CD14-positive monocyte (primary cell): ENCODE measurements around the gene NGLY1. TPM values are rescaled to one million over a fixed set of nuclear protein-coding genes. Genes with fewer than 3 reads are reported as not detected.

Experiments used
- DNase-seq, 3 donors: peaks; one replicate each; pipeline ENCODE4 v3.0.0-alpha.2; 2011 to 2022
- H2AFZ ChIP-seq: 2 replicates; pipeline ENCODE4 v1.6.0; 2012; ENCODE audit warnings: mild to moderate bottlenecking, low read depth, low read length, inconsistent platforms; ENCODE audit not compliant: insufficient read depth, poor library complexity, severe bottlenecking
- H3K27ac ChIP-seq, 2 donors: 1 replicate in 1 of 2; 2 replicates in 1 of 2; pipeline ENCODE4 v1.5.1; 2012 to 2013; ENCODE audit warnings: low read length in 2 of 2, control low read depth in 1 of 2, inconsistent platforms in 1 of 2, low read depth in 1 of 2, mild to moderate bottlenecking in 1 of 2
- H3K27me3 ChIP-seq, 2 donors: one replicate each; pipeline versions ENCODE4 v1.6.0 to v1.6.1; 2011 to 2013; ENCODE audit warnings: low read length in 2 of 2; ENCODE audit not compliant: control insufficient read depth in 2 of 2, insufficient read depth in 2 of 2
- H3K36me3 ChIP-seq, 2 donors: replicated peaks in 1 of 2; 1 replicate in 1 of 2; 2 replicates in 1 of 2; pipeline versions ENCODE4 v1.5.1 to v1.6.1; 2012 to 2013; ENCODE audit warnings: low read length in 2 of 2, control low read depth in 1 of 2, inconsistent platforms in 1 of 2, mild to moderate bottlenecking in 1 of 2; ENCODE audit not compliant: insufficient read depth in 2 of 2, control insufficient read depth in 1 of 2
- H3K4me1 ChIP-seq, 2 donors: 1 replicate in 1 of 2; 2 replicates in 1 of 2; pipeline versions ENCODE4 v1.5.1 to v1.6.1; 2012 to 2013; ENCODE audit warnings: low read length in 2 of 2, control low read depth in 1 of 2, inconsistent platforms in 1 of 2, mild to moderate bottlenecking in 1 of 2, moderate library complexity in 1 of 2; ENCODE audit not compliant: insufficient read depth in 2 of 2, control insufficient read depth in 1 of 2
- H3K4me2 ChIP-seq: replicated peaks from 2 replicates; pipeline ENCODE3; 2012; ENCODE audit warnings: low read length, moderate library complexity, mild to moderate bottlenecking; ENCODE audit not compliant: poor library complexity, severe bottlenecking; ENCODE audit errors: extremely low read depth
- H3K4me3 ChIP-seq, 3 experiments: fragments of 200-600 bp in 1 of 3; sonication (generic) in 1 of 3; replicated peaks in 1 of 3; 1 replicate in 2 of 3; 2 replicates in 1 of 3; pipeline ENCODE4 v1.5.1; 2011 to 2013; ENCODE audit warnings: low read length in 3 of 3, mild to moderate bottlenecking in 3 of 3, control low read depth in 2 of 3, low read depth in 2 of 3, inconsistent platforms in 1 of 3, moderate library complexity in 1 of 3
- H3K79me2 ChIP-seq: 2 replicates; pipeline ENCODE4 v1.6.0; 2012; ENCODE audit warnings: mild to moderate bottlenecking, control low read depth, inconsistent platforms, low read length, moderate library complexity; ENCODE audit not compliant: insufficient read depth
- H3K9ac ChIP-seq: 2 replicates; pipeline ENCODE4 v1.6.0; 2017; ENCODE audit warnings: low read length, mild to moderate bottlenecking; ENCODE audit not compliant: insufficient read depth, poor library complexity, severe bottlenecking
- H3K9me3 ChIP-seq, 2 donors: replicated peaks in 1 of 2; 1 replicate in 1 of 2; 2 replicates in 1 of 2; pipeline versions ENCODE4 v1.5.1 to v1.6.1; 2012 to 2013; ENCODE audit warnings: low read length in 2 of 2, control low read depth in 1 of 2; ENCODE audit not compliant: control insufficient read depth in 1 of 2, insufficient read depth in 1 of 2
- H4K20me1 ChIP-seq: 2 replicates; pipeline ENCODE4 v1.6.0; 2012; ENCODE audit warnings: mild to moderate bottlenecking, low read length, control low read depth, moderate library complexity; ENCODE audit not compliant: insufficient read depth
- H3K27ac Mint-ChIP-seq, 7 donors: one replicate each; pipeline ENCODE4 v1.8.0; 2020; ENCODE audit warnings: mild to moderate bottlenecking in 7 of 7, mixed read lengths in 7 of 7, moderate library complexity in 6 of 7, inconsistent platforms in 2 of 7
- H3K27me3 Mint-ChIP-seq, 3 donors: one replicate each; pipeline ENCODE4 v1.8.0; 2021 to 2022; ENCODE audit warnings: low read depth in 3 of 3, mild to moderate bottlenecking in 3 of 3, mixed read lengths in 3 of 3, moderate library complexity in 3 of 3, inconsistent platforms in 1 of 3
- H3K36me3 Mint-ChIP-seq, 2 donors: one replicate each; pipeline ENCODE4 v1.8.0; 2020; ENCODE audit warnings: mixed read lengths in 2 of 2, inconsistent platforms in 1 of 2, mild to moderate bottlenecking in 1 of 2
- H3K4me1 Mint-ChIP-seq: one replicate; pipeline ENCODE4 v1.8.0; 2020; ENCODE audit warnings: mild to moderate bottlenecking, mixed read lengths
- H3K4me3 Mint-ChIP-seq, 2 donors: one replicate each; pipeline ENCODE4 v1.8.0; 2020; ENCODE audit warnings: mild to moderate bottlenecking in 2 of 2, mixed read lengths in 2 of 2, moderate library complexity in 1 of 2
- H3K9me3 Mint-ChIP-seq, 7 donors: one replicate each; pipeline ENCODE4 v1.8.0; 2020 to 2022; ENCODE audit warnings: mixed read lengths in 7 of 7, mild to moderate bottlenecking in 6 of 7, moderate library complexity in 6 of 7, inconsistent platforms in 2 of 7
- WGBS: methylation state at CpG from one replicate; pipeline ENCODE4 v1.1.5; 2013; ENCODE audit warnings: missing lambda C conversion rate; ENCODE audit not compliant: insufficient coverage; 5-methylcytosine and 5-hydroxymethylcytosine counted together
- intact Hi-C, 2 donors: fragments of 100-400 bp; cut with micrococcal nuclease; formaldehyde crosslinking; loops; one replicate each; pipeline versions ENCODE4 v1.15.0 to v1.15.1; 2023
- polyA minus RNA-seq: library from RNA; depleted of rRNA, polyadenylated mRNA; stranded (reverse); fragments of >200 nt; gene quantifications from 2 replicates; pipeline ENCODE4 v1.2.3, GENCODE V29; 2012
- polyA plus RNA-seq, 3 donors: library from polyadenylated mRNA; depleted of rRNA in 1 of 3; unstranded in 2 of 3; stranded (reverse) in 1 of 3; fragments of 300-500 nt in 2 of 3; fragments of >200 nt in 1 of 3; fragmentation: Illumina TruSeq in 2 of 3; gene quantifications; 1 replicate in 2 of 3; 2 replicates in 1 of 3; pipeline ENCODE4 v1.2.3, GENCODE V29; 2012 to 2021
- total RNA-seq, 12 experiments: library from RNA in 1 of 12; stranded (reverse) in 1 of 12; fragments of 120-200 nt in 1 of 12; gene quantifications; one replicate each; pipeline ENCODE4 v1.2.4 and lab custom pipeline; 2013 to 2026; ENCODE audit warnings: mixed read lengths in 6 of 12, inconsistent platforms in 1 of 12
- TF ChIP-seq, protein P1 (sequence below): fragments of 200-600 bp; IDR thresholded peaks from one replicate; pipeline ENCODE4 v1.8.0; 2022; ENCODE audit warnings: antibody characterized with exemption, mild to moderate bottlenecking

NGLY1 gene, protein sequence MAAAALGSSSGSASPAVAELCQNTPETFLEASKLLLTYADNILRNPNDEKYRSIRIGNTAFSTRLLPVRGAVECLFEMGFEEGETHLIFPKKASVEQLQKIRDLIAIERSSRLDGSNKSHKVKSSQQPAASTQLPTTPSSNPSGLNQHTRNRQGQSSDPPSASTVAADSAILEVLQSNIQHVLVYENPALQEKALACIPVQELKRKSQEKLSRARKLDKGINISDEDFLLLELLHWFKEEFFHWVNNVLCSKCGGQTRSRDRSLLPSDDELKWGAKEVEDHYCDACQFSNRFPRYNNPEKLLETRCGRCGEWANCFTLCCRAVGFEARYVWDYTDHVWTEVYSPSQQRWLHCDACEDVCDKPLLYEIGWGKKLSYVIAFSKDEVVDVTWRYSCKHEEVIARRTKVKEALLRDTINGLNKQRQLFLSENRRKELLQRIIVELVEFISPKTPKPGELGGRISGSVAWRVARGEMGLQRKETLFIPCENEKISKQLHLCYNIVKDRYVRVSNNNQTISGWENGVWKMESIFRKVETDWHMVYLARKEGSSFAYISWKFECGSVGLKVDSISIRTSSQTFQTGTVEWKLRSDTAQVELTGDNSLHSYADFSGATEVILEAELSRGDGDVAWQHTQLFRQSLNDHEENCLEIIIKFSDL
- total RNA-seq (2013) = 43.5 TPM
- polyA plus RNA-seq = 10 to 100 TPM; 11.4 to 33.4 (median 29.6) TPM
- polyA minus RNA-seq = 28.3 and 37.5 TPM in 2 replicates
- 16.8 to 69.8 (median 51.7) reads per million in 11 experiments for total RNA-seq (lab: John Stamatoyannopoulos, UW)

DNA sequence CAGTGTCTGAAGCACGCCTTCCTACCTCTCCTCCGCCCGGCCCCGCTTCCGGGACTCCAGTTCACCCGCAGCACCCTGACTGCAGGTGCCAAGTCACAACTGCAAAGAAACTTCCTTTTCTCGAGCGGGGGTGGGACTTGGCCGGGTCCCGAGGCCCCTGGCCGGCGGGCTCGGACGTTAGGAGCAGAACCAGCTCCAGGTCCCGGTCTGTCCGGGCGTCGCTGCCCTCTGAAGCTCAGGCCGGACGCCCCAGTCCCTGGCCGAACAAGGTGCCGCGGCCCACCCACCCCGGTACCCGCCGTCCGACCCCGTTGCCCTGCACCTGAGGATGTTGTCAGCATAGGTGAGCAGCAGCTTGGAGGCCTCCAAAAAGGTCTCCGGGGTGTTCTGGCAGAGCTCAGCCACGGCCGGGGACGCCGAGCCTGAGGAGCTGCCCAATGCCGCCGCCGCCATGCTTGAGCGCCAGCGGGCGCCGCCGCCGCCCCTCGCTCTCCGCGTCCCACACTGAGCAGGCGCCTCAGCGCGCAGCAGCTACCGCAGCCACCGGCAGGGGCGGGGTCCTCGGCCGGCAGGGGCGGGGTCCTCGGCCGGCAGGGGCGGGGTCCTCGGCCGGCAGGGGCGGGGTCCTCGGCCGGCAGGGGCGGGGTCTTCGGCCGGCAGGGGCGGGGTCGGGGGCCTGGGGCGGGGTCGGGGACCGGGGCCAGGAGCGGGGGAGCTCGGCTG, at the start of gene NGLY1:
TSS of gene NGLY1 (minus strand) at position 506 of the 723 bp plus-strand sequence. CDS start at position 453, 53 bp downstream.
- Mint-ChIP-seq H3K27me3 (no peaks in the 10 kb centered on the region), H3K9me3 (no peaks in the 10 kb centered on the region), H3K4me3 (peak within 1 kb of the TSS; percentile 88 to 92), H3K27ac (peak within 1 kb of the TSS; percentile 87 to 96 (median 92)), H3K36me3 (peaks cover 6 to 9% of the 10 kb centered on the region in 2 donors), H3K4me1 (peaks cover 34% of the 10 kb centered on the region)
- peak; percentile 78 to 81 (median 78) for DNase-seq
- Histone ChIP-seq H3K36me3 (peaks cover 4 to 7% of the 10 kb centered on the region in 2 donors), H3K4me3 (peak within 1 kb of the TSS; percentile 85 to 93 (median 86)), H3K9ac (peak within 1 kb of the TSS; percentile 95), H3K27ac (peak within 1 kb of the TSS; percentile 91 to 97), H3K27me3 (no peaks in the 10 kb centered on the region), H3K9me3 (no peaks in the 10 kb centered on the region), H3K4me1 (peaks cover 23 to 33% of the 10 kb centered on the region in 2 donors), H3K79me2 (peaks cover 50% of the 10 kb centered on the region), H4K20me1 (peaks cover 13% of the 10 kb centered on the region), H2AFZ (peak within 1 kb of the TSS; percentile 74), H3K4me2 (peak within 1 kb of the TSS; percentile 88)
- WGBS = under 1% methylated on average over 50 of the region's 72 CpGs
- intact Hi-C loops = loop anchor here (5.0 kb wide), 2 partner anchors 116 to 121 kb away; partner anchors contain the start of gene TOP2B (in 1 of the 2)
- TF ChIP-seq, protein P1, sequence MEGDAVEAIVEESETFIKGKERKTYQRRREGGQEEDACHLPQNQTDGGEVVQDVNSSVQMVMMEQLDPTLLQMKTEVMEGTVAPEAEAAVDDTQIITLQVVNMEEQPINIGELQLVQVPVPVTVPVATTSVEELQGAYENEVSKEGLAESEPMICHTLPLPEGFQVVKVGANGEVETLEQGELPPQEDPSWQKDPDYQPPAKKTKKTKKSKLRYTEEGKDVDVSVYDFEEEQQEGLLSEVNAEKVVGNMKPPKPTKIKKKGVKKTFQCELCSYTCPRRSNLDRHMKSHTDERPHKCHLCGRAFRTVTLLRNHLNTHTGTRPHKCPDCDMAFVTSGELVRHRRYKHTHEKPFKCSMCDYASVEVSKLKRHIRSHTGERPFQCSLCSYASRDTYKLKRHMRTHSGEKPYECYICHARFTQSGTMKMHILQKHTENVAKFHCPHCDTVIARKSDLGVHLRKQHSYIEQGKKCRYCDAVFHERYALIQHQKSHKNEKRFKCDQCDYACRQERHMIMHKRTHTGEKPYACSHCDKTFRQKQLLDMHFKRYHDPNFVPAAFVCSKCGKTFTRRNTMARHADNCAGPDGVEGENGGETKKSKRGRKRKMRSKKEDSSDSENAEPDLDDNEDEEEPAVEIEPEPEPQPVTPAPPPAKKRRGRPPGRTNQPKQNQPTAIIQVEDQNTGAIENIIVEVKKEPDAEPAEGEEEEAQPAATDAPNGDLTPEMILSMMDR = no peak

DNA sequence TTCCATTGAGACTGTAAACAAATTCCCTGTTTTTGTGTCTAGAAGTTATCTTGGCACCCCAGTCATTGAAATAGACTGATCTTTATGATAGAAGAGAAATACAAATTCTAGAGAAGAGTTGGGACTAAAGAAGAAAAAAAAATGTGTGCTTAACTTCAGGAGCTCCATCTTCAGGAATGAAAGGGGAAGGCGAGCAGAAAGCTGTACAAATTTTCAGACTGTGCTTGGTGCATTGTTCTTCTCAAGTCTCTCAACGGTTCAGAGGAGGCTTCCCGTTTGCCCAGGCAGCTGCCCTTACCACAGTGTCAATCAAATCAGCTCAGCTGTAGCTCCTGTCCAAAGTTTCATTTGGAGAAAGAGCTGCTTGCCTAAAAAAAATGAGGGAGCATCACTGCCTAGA, 48.3 kb upstream of the NGLY1 start:
- intact Hi-C loops = no loop called here
- Histone ChIP-seq H3K27me3 (no peaks in the 10 kb centered on the region), H3K79me2 (no peaks in the 10 kb centered on the region), H3K36me3 (no peaks in the 10 kb centered on the region), H3K9me3 (no peaks in the 10 kb centered on the region), H3K4me1 (no peaks in the 10 kb centered on the region), H4K20me1 (no peaks in the 10 kb centered on the region), H2AFZ (peak overlapping the region; percentile 49), H3K27ac (no peak overlapping the region), H3K9ac (no peak overlapping the region), H3K4me3 (no peak overlapping the region), H3K4me2 (no peak overlapping the region)
- Mint-ChIP-seq H3K4me3 (no peak overlapping the region), H3K4me1 (peaks cover under 1% of the 10 kb centered on the region), H3K27ac (no peak overlapping the region), H3K27me3 (peaks cover 0 to 2% (median 0%) of the 10 kb centered on the region in 3 donors), H3K36me3 (no peaks in the 10 kb centered on the region), H3K9me3 (peaks cover 0 to 1% (median 0%) of the 10 kb centered on the region in 7 donors)
- TF ChIP-seq, protein P1 = no peak
- WGBS = 4% methylated on average over 3 of the region's 3 CpGs
- DNase-seq = no peak
